Measurements from ENCODE around the gene TLR10. TPM values are rescaled to one million over a fixed set of nuclear protein-coding genes. Genes with fewer than 3 reads are reported as not detected.

TLR10 gene
- total and polyA plus RNA-seq, 2 experiments from 2014 or later = not detected

DNA sequence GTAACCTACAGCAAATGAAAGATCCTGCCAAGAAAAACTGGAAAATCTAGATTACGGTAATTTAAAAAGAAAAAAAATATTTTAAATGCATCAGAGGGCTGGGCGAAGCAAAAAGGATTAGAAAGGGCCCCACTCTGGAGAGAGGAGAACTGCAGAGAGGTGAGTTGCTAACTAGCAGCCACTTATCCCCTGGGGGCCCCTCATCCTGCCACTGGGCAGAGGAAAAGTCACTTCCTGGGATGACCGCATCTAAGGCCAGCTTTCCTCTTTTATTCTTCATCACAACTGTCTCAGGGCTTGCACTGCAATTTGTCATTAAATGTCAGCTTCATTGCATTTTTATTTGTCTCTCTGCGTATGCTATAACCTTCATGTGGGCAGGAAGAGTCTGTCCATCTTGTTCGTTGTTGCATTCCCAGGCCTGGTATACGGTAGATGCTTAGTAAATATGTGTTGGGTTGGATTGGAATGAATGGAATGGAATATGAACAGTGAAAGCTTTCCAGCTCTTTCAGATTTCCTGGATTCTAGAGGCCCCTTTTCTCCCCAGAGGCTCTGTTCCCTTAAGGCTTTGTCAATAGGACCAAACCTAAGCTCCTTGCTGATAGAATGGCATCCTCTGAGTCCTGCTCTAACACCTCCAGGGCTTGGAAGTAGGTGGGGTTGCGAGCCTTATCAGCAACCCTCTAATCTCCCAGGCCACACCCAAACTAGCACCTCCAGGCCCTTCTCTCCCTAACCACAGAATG is 58.9 kb downstream of the TLR10 start:
- Histone ChIP-seq H3K9ac (no peak overlapping the region), H3K27me3 (replicated peaks; ENCODE audit: insufficient read depth) (no peaks in the 10 kb centered on the region), H2AFZ (no peak overlapping the region), H3F3A (ENCODE audit: insufficient read depth) (no peaks in the 10 kb centered on the region), H3K9me3 (ENCODE audit: low read depth) (no peaks in the 10 kb centered on the region), H4K20me1 (ENCODE audit: insufficient read depth) (no peaks in the 10 kb centered on the region), H3K79me2 (ENCODE audit: insufficient read depth) (no peaks in the 10 kb centered on the region), H3K9me2 (ENCODE audit: insufficient read depth) (no peaks in the 10 kb centered on the region), H3K4me1 (ENCODE audit: insufficient read depth) (peaks cover 10% of the 10 kb centered on the region), H3K27ac (no peak overlapping the region), H3K4me3 (no peak overlapping the region), H3K4me2 (ENCODE audit: unreplicated experiment) (peak overlapping the region; percentile 12), H3K36me3 (ENCODE audit: low read depth) (no peaks in the 10 kb centered on the region)
- in situ Hi-C loops (cut with MboI) = loop anchor here (10.0 kb wide), 1 partner anchor 649 kb away; no protein-coding TSS in a partner anchor
- DNase-seq = peak; percentile 13
- TF ChIP-seq EZH2phosphoT487 (IDR thresholded peaks at IDR 0.05; ENCODE audit: insufficient read depth, low read depth) = no peak
- TF ChIP-seq EZH2 (IDR thresholded peaks at IDR 0.05; ENCODE audit: insufficient read depth, poor library complexity, severe bottlenecking) = no peak
- WGBS, 2 experiments (ENCODE audit: low coverage in 1 of 2, low lambda C conversion rate in 2 of 2, missing lambda C conversion rate in 2 of 2) = 86% methylated on average over 7 of the region's 7 CpGs

DNA sequence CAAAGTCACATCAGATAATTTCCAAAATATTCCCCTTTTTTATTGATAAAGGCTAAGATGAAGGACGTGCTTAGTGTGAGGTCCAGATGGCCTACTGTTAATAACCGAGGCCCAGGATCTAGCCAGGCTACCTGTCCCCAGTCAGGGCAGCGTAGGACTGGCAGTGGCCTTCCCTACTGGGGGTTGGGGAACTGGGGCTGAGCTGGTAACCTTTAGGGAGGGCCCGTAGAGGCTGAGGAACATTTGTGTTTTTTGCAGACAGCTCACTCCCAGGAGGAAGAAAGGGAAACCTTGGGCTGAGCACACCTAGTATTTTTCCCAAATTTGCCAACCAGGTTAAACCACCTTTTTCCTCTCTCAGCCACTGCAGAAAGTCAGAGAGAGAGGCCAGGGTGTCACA is 59.7 kb downstream of the TLR10 start:
- WGBS, 2 experiments (ENCODE audit: low coverage in 1 of 2, low lambda C conversion rate in 2 of 2, missing lambda C conversion rate in 2 of 2) = 94 to 95% methylated on average over 4 of the region's 4 CpGs
- H4K20me1 ChIP-seq (ENCODE audit: insufficient read depth) = no peaks in the 10 kb centered on the region
- no peak for DNase-seq
- no peaks in the 10 kb centered on the region for H3K9me3 ChIP-seq (ENCODE audit: low read depth)
- H3K4me2 ChIP-seq (ENCODE audit: unreplicated experiment) = no peak overlapping the region
- H3K4me3 ChIP-seq = no peak overlapping the region
- H3K27ac ChIP-seq = no peak overlapping the region
- no peaks in the 10 kb centered on the region for H3K27me3 ChIP-seq (replicated peaks; ENCODE audit: insufficient read depth)
- peaks cover 2% of the 10 kb centered on the region; the same call in 1 of the 2 replicates for H3F3A ChIP-seq (ENCODE audit: insufficient read depth)
- no peaks in the 10 kb centered on the region for H3K9me2 ChIP-seq (ENCODE audit: insufficient read depth)
- H3K4me1 ChIP-seq (ENCODE audit: insufficient read depth) = peaks cover 13% of the 10 kb centered on the region
- no peaks in the 10 kb centered on the region for H3K79me2 ChIP-seq (ENCODE audit: insufficient read depth)
- TF ChIP-seq EZH2 (IDR thresholded peaks at IDR 0.05; ENCODE audit: insufficient read depth, poor library complexity, severe bottlenecking) = no peak
- TF ChIP-seq EZH2phosphoT487 (IDR thresholded peaks at IDR 0.05; ENCODE audit: insufficient read depth, low read depth) = no peak
- H3K36me3 ChIP-seq (ENCODE audit: low read depth) = no peaks in the 10 kb centered on the region
- in situ Hi-C loops (cut with MboI) = loop anchor here (10.0 kb wide), 1 partner anchor 648 kb away; no protein-coding TSS in a partner anchor
- no peak overlapping the region for H3K9ac ChIP-seq
- no peak overlapping the region for H2AFZ ChIP-seq

Small RNAs within 50 kb of the gene (small RNA-seq; reads per million reads assigned to genes)
- not detected for gene RNA5SP158 (ENCODE audit: low read depth, low replicate concordance)

Other genes with a start within 250 kb of the TLR10 start
- gene KLF3, start 118.8 kb downstream of the TLR10 start, total RNA-seq (2014; rRNA removed; shearing (Covaris generic)) = 12.8 and 14.7 TPM in 2 replicates
- 12.9 and 13.8 TPM in 2 replicates for gene KLF3, start 118.8 kb downstream of the TLR10 start, polyA plus RNA-seq (2016; fragmentation: Nextera tagmentation; extraction: Ambion mirVana)
- not detected in 2 replicates for gene TLR1, start 21.8 kb upstream of the TLR10 start, total RNA-seq (2014; rRNA removed; shearing (Covaris generic))
- gene TLR1, start 21.8 kb upstream of the TLR10 start, polyA plus RNA-seq (2016; fragmentation: Nextera tagmentation; extraction: Ambion mirVana) = 0.11 TPM in 1 of 2 replicates, not detected in the other
- gene TLR6, start 73.8 kb upstream of the TLR10 start, total RNA-seq (2014; rRNA removed; shearing (Covaris generic)) = 0.76 and 3.4 TPM in 2 replicates
- 0.36 and 0.37 TPM in 2 replicates for gene TLR6, start 73.8 kb upstream of the TLR10 start, polyA plus RNA-seq (2016; fragmentation: Nextera tagmentation; extraction: Ambion mirVana)
- gene FAM114A1, start 84.8 kb upstream of the TLR10 start, total RNA-seq (2014; rRNA removed; shearing (Covaris generic)) = 300 and 318 TPM in 2 replicates
- gene FAM114A1, start 84.8 kb upstream of the TLR10 start, polyA plus RNA-seq (2016; fragmentation: Nextera tagmentation; extraction: Ambion mirVana) = 237 and 238 TPM in 2 replicates
- gene TMEM156, start 249.4 kb upstream of the TLR10 start, total RNA-seq (2014; rRNA removed; shearing (Covaris generic)) = not detected in 2 replicates
- gene TMEM156, start 249.4 kb upstream of the TLR10 start, polyA plus RNA-seq (2016; fragmentation: Nextera tagmentation; extraction: Ambion mirVana) = 0.30 TPM in 1 of 2 replicates, not detected in the other

Data from GM23248 (cell line).